Endothelial cell (in vitro differentiated cells): ENCODE data around the gene STARD10. TPM values are rescaled to one million over a fixed set of nuclear protein-coding genes. Genes with fewer than 3 reads are reported as not detected.
A peak's percentile ranks its signal among the peaks of the same experiment; 100 is the strongest.
"Not testable (repeated sequence)": the region's sequence is repeated elsewhere in the genome, so short reads cannot be mapped to it uniquely, and the experiment has no call there.

Experiments
- DNase-seq: peaks from one replicate; pipeline ENCODE4 v3.0.0; 2021; ENCODE audit warnings: low spot score
- H3K27ac Mint-ChIP-seq: one replicate; pipeline ENCODE4 v1.8.0; 2021; ENCODE audit warnings: mixed read lengths, inconsistent platforms; ENCODE audit not compliant: unreplicated experiment
- H3K27me3 Mint-ChIP-seq: one replicate; pipeline ENCODE4 v1.8.0; 2021; ENCODE audit warnings: mild to moderate bottlenecking, moderate library complexity, mixed read lengths, inconsistent platforms; ENCODE audit not compliant: unreplicated experiment
- H3K36me3 Mint-ChIP-seq: one replicate; pipeline ENCODE4 v1.8.0; 2021; ENCODE audit warnings: mild to moderate bottlenecking, low read depth, mixed read lengths, inconsistent platforms; ENCODE audit not compliant: unreplicated experiment
- H3K4me1 Mint-ChIP-seq: one replicate; pipeline ENCODE4 v1.8.0; 2021; ENCODE audit warnings: mild to moderate bottlenecking, mixed read lengths, inconsistent platforms; ENCODE audit not compliant: unreplicated experiment
- H3K4me3 Mint-ChIP-seq: one replicate; pipeline ENCODE4 v1.8.0; 2021; ENCODE audit warnings: mild to moderate bottlenecking, mixed read lengths, inconsistent platforms; ENCODE audit not compliant: unreplicated experiment
- H3K9me3 Mint-ChIP-seq: one replicate; pipeline ENCODE4 v1.8.0; 2021; ENCODE audit warnings: mixed read lengths, inconsistent platforms; ENCODE audit not compliant: unreplicated experiment
- CTCF ChIP-seq: fragments of 200-600 bp; sonication (generic); IDR thresholded peaks from one replicate; pipeline ENCODE4 v1.5.0; 2021; ENCODE audit warnings: antibody characterized with exemption; ENCODE audit not compliant: unreplicated experiment
- total RNA-seq: library from RNA; stranded (reverse); fragmentation: NEBNext Ultra II Directional; extraction: Animal tissue kit (Norgen Biotek cat#: 25700); gene quantifications from one replicate; pipeline ENCODE4 v1.2.1, GENCODE V29; 2021; ENCODE audit not compliant: unreplicated experiment

Gene STARD10
- total RNA-seq, 1 donor from 2014 or later, result 13.4 TPM

GRCh38 chr11:72829178-72829577, 35.3 kb upstream of the STARD10 start:
- Mint-ChIP-seq H3K4me1 (peaks cover 5% of the 10 kb centered on the region), H3K36me3 (peaks cover 18% of the 10 kb centered on the region), H3K27me3 (peaks cover 23% of the 10 kb centered on the region), H3K4me3 (peak overlapping the region; percentile 15), H3K9me3 (no peaks in the 10 kb centered on the region), H3K27ac (no peak overlapping the region)
- TF ChIP-seq CTCF, result no peak
- no peak for DNase-seq

GRCh38 chr11:72828692-72829101, 34.9 kb upstream of the STARD10 start:
- no peak for DNase-seq
- Mint-ChIP-seq H3K27ac (no peak overlapping the region), H3K27me3 (peaks cover 24% of the 10 kb centered on the region), H3K4me3 (no peak overlapping the region), H3K36me3 (peaks cover 18% of the 10 kb centered on the region), H3K4me1 (peaks cover 5% of the 10 kb centered on the region), H3K9me3 (no peaks in the 10 kb centered on the region)
- no peak for TF ChIP-seq CTCF

DNA sequence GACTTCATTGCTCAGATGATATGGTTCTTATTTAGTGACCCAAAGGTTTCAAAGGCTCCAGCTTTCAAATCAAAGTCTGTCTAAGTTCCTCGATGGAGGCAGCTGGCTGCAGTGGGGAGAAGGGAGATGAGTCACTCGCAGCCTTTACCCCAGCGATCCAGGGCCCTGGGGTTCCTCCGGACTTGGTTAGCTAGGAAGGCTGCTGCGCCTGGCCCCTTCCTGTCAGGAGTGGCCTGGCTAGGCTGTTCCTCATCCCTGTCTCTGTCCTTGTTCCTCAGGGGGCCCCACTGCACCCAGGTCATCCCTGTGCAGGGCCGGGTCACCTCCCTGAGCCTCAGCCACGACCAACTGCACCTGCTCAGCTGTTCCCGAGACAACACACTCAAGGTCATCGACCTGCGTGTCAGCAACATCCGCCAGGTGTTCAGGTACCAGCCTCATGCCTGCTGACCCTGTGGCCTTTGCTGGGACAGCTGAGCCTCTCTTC, 34.3 kb upstream of the STARD10 start:
- peaks cover 18% of the 10 kb centered on the region for H3K36me3 Mint-ChIP-seq

DNA sequence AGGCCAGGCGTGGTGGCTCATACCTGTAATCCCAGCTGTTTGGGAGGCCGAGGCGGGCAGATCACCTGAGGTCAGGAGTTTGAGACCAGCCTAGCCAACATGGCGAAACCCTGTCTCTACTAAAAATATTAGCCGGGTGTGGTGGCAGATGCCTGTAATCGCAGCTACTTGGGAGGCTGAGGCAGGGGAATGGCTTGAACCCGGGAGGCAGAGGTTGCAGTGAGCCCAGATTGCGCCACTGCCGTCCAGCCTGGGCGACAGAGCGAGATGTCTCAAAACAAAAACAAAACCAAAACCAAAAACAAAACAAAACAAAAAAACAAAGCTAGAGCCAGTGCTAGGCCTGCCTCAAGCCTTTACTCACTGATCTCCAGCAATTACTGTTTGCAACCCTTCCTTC, 33.8 kb upstream of the STARD10 start:
- H3K36me3 Mint-ChIP-seq, result peaks cover 18% of the 10 kb centered on the region
- not testable (repeated sequence) for H3K4me1 Mint-ChIP-seq, H3K9me3 Mint-ChIP-seq, DNase-seq, H3K4me3 Mint-ChIP-seq, H3K27ac Mint-ChIP-seq
- peaks cover 26% of the 10 kb centered on the region for H3K27me3 Mint-ChIP-seq

More for the DNA sequence above, 34.3 kb upstream of the STARD10 start:
- Mint-ChIP-seq H3K4me3 (no peak overlapping the region), H3K4me1 (peaks cover 5% of the 10 kb centered on the region), H3K27me3 (peaks cover 26% of the 10 kb centered on the region), H3K27ac (no peak overlapping the region), H3K9me3 (no peaks in the 10 kb centered on the region)
- no peak for DNase-seq
- TF ChIP-seq CTCF, result no peak

GRCh38 chr11:72826942-72827480, 33.2 kb upstream of the STARD10 start:
- no peak for DNase-seq
- H3K27me3 Mint-ChIP-seq, result peaks cover 24% of the 10 kb centered on the region
- no peak for TF ChIP-seq CTCF
- H3K4me3 Mint-ChIP-seq, result peak overlapping the region; percentile 47
- H3K4me1 Mint-ChIP-seq, result peaks cover 3% of the 10 kb centered on the region
- no peak overlapping the region for H3K27ac Mint-ChIP-seq
- H3K36me3 Mint-ChIP-seq, result peaks cover 18% of the 10 kb centered on the region
- H3K9me3 Mint-ChIP-seq, result no peaks in the 10 kb centered on the region
